Natural killer cell (primary cell): ENCODE results near the gene SF3B4. TPM values are rescaled to one million over a fixed set of nuclear protein-coding genes. Genes with fewer than 3 reads are reported as not detected.
A peak's percentile ranks its signal among the peaks of the same experiment; 100 is the strongest.

Experiments used
- ATAC-seq, 3 donors: fragments of 150-1000 bp in 2 of 3; fragments of 200-7000 bp in 1 of 3; cut with Tn5 transposase; 1 replicate in 1 of 3; 2 replicates in 2 of 3; pipeline ENCODE4 v1.10.0; 2021; ENCODE audit warnings: mild to moderate bottlenecking in 2 of 3, moderate library complexity in 2 of 3
- DNase-seq, 2 donors: peaks; one replicate each; pipeline versions ENCODE4 v3.0.0 to v3.0.0-alpha.2; 2013 to 2021; ENCODE audit warnings: mixed read lengths in 1 of 2
- H3K27ac ChIP-seq: one replicate; pipeline ENCODE4 v1.5.1; 2013; ENCODE audit warnings: mild to moderate bottlenecking, low read length
- H3K27me3 ChIP-seq: one replicate; pipeline ENCODE4 v1.6.1; 2013; ENCODE audit warnings: low read length; ENCODE audit not compliant: control insufficient read depth, insufficient read depth
- H3K36me3 ChIP-seq: one replicate; pipeline ENCODE4 v1.6.1; 2013; ENCODE audit warnings: low read length; ENCODE audit not compliant: control insufficient read depth, insufficient read depth
- H3K4me1 ChIP-seq: one replicate; pipeline ENCODE4 v1.6.1; 2013; ENCODE audit warnings: low read length; ENCODE audit not compliant: control insufficient read depth, insufficient read depth
- H3K4me3 ChIP-seq: one replicate; pipeline ENCODE4 v1.5.1; 2013; ENCODE audit warnings: low read length
- H3K9me3 ChIP-seq: one replicate; pipeline ENCODE4 v1.6.1; 2013; ENCODE audit warnings: low read length; ENCODE audit not compliant: control insufficient read depth, insufficient read depth
- H3K27ac Mint-ChIP-seq, 2 donors: one replicate each; pipeline ENCODE4 v1.8.0; 2022; ENCODE audit warnings: mild to moderate bottlenecking in 2 of 2, mixed read lengths in 2 of 2, moderate library complexity in 1 of 2
- H3K27me3 Mint-ChIP-seq, 2 donors: one replicate each; pipeline ENCODE4 v1.8.0; 2022; ENCODE audit warnings: low read depth in 2 of 2, mixed read lengths in 2 of 2
- H3K36me3 Mint-ChIP-seq: one replicate; pipeline ENCODE4 v1.8.0; 2022; ENCODE audit warnings: mixed read lengths
- H3K4me1 Mint-ChIP-seq, 2 donors: one replicate each; pipeline ENCODE4 v1.8.0; 2022; ENCODE audit warnings: mixed read lengths in 2 of 2
- H3K4me3 Mint-ChIP-seq: one replicate; pipeline ENCODE4 v1.8.0; 2022; ENCODE audit warnings: mild to moderate bottlenecking, moderate library complexity, mixed read lengths
- H3K9me3 Mint-ChIP-seq, 2 donors: one replicate each; pipeline ENCODE4 v1.8.0; 2022; ENCODE audit warnings: mixed read lengths in 2 of 2
- CTCF ChIP-seq: fragments of 200-600 bp; IDR thresholded peaks from one replicate; pipeline ENCODE4 v1.8.0; 2022; ENCODE audit warnings: antibody characterized with exemption
- WGBS: methylation state at CpG from one replicate; pipeline ENCODE4 v1.1.7; 2013; ENCODE audit warnings: missing lambda C conversion rate; ENCODE audit not compliant: insufficient coverage; 5-methylcytosine and 5-hydroxymethylcytosine counted together
- intact Hi-C: fragments of 100-400 bp; cut with micrococcal nuclease; formaldehyde crosslinking; loops from one replicate; pipeline ENCODE4 v1.14.2; 2022
- total RNA-seq, 4 donors: library from RNA; stranded (reverse); fragments of 120-200 nt in 1 of 4; gene quantifications; one replicate each; pipeline versions ENCODE4 v1.2.3 to v1.2.4, GENCODE V29; 2013 to 2022

Gene SF3B4
- total RNA-seq, 3 donors from 2014 or later (not counting 1 experiment from before 2014, with no cell fraction given): 67.3 to 73.7 (median 68.5) TPM

GRCh38 chr1:149885339-149886120 is 42.1 kb downstream of the SF3B4 start:
- H3K4me3 Mint-ChIP-seq: no peak overlapping the region
- no peaks in the 10 kb centered on the region for H3K9me3 Mint-ChIP-seq
- Histone ChIP-seq H3K9me3 (no peaks in the 10 kb centered on the region), H3K4me1 (peaks cover 28% of the 10 kb centered on the region), H3K4me3 (peak overlapping the region; percentile 61), H3K27me3 (no peaks in the 10 kb centered on the region), H3K27ac (peak overlapping the region; percentile 80), H3K36me3 (no peaks in the 10 kb centered on the region)
- intact Hi-C loops: no loop called here
- DNase-seq (peak; percentile 68 to 77), ATAC-seq (peak; percentile 5 to 15 (median 14))
- H3K27ac Mint-ChIP-seq: no peak overlapping the region
- WGBS: under 1% methylated on average over 32 of the region's 36 CpGs
- H3K4me1 Mint-ChIP-seq: no peaks in the 10 kb centered on the region
- no peaks in the 10 kb centered on the region for H3K36me3 Mint-ChIP-seq
- no peaks in the 10 kb centered on the region for H3K27me3 Mint-ChIP-seq
- no peak for TF ChIP-seq CTCF

GRCh38 chr1:149884433-149885338 is 42.9 kb downstream of the SF3B4 start:
- Mint-ChIP-seq H3K4me1 (peaks cover 2% of the 10 kb centered on the region in 2 donors), H3K27me3 (no peaks in the 10 kb centered on the region), H3K27ac (no peak overlapping the region), H3K36me3 (no peaks in the 10 kb centered on the region), H3K9me3 (no peaks in the 10 kb centered on the region), H3K4me3 (no peak overlapping the region)
- H3K36me3 ChIP-seq: no peaks in the 10 kb centered on the region
- no peaks in the 10 kb centered on the region for H3K9me3 ChIP-seq
- 10% methylated on average over 5 of the region's 9 CpGs for WGBS
- no peaks in the 10 kb centered on the region for H3K27me3 ChIP-seq
- peak overlapping the region; percentile 80 for H3K27ac ChIP-seq
- no peak for ATAC-seq
- no peak for TF ChIP-seq CTCF
- peaks cover 29% of the 10 kb centered on the region for H3K4me1 ChIP-seq
- peak overlapping the region; percentile 61 for H3K4me3 ChIP-seq
- peak in 1 of 2 donors; percentile 33 for DNase-seq
- intact Hi-C loops: no loop called here

GRCh38 chr1:149883598-149884247 is 43.9 kb downstream of the SF3B4 start:
- TF ChIP-seq CTCF: no peak
- ATAC-seq (no peak), DNase-seq (no peak)
- Histone ChIP-seq H3K4me1 (peaks cover 26% of the 10 kb centered on the region), H3K27ac (no peak overlapping the region), H3K9me3 (no peaks in the 10 kb centered on the region), H3K36me3 (no peaks in the 10 kb centered on the region), H3K27me3 (no peaks in the 10 kb centered on the region), H3K4me3 (no peak overlapping the region)
- Mint-ChIP-seq H3K4me1 (peaks cover 7 to 9% of the 10 kb centered on the region in 2 donors), H3K36me3 (no peaks in the 10 kb centered on the region), H3K4me3 (no peak overlapping the region), H3K27ac (no peak overlapping the region), H3K27me3 (no peaks in the 10 kb centered on the region), H3K9me3 (no peaks in the 10 kb centered on the region)
- 100% methylated on average over 2 of the region's 3 CpGs for WGBS
- intact Hi-C loops: no loop called here
